SK-N-SH (cell line): ENCODE measurements around the gene PUS3. TPM values are rescaled to one million over a fixed set of nuclear protein-coding genes. Genes with fewer than 3 reads are reported as not detected.
A peak's percentile ranks its signal among the peaks of the same experiment; 100 is the strongest.

Source experiments
- CTCF ChIA-PET: fragments of 300-600, 350-600 bp; formaldehyde crosslinking; extraction: SDS; loops from one replicate; lab custom pipeline; 2021; lab: Yijun Ruan, JAX
- POLR2A ChIA-PET: fragments of 350-600 bp; sonication (Branson Sonifier 250); formaldehyde crosslinking; extraction: SDS; loops from one replicate; lab custom pipeline; 2020; ENCODE audit warnings: antibody characterized with exemption, inconsistent platforms; lab: Yijun Ruan, JAX
- DNase-seq: peaks from one replicate; pipeline ENCODE4 v3.0.0; 2012
- H2AFZ ChIP-seq: fragments of 200-600 bp; sonication (generic); 2 replicates; pipeline ENCODE4 v1.8.1; 2016; ENCODE audit warnings: antibody characterized with exemption, mild to moderate bottlenecking, low read depth
- H3F3A ChIP-seq: fragments of 200-600 bp; sonication (generic); replicated peaks from 2 replicates; pipeline ENCODE3; 2016; ENCODE audit warnings: antibody characterized with exemption, mild to moderate bottlenecking; ENCODE audit not compliant: insufficient read depth
- H3K27ac ChIP-seq, 2 experiments: fragments of 200-500 bp in 1 of 2; fragments of 200-600 bp in 1 of 2; sonication (Bioruptor generic) in 1 of 2; sonication (generic), shearing (Covaris generic) in 1 of 2; 2 replicates each; pipeline versions ENCODE4 v1.5.1 to v1.6.1; 2014 to 2016; ENCODE audit warnings: low read depth in 2 of 2, inconsistent platforms in 1 of 2, low read length in 1 of 2, mild to moderate bottlenecking in 1 of 2, mixed read lengths in 1 of 2
- H3K27me3 ChIP-seq: fragments of 200-600 bp; sonication (generic), shearing (Covaris generic); 2 replicates; pipeline ENCODE4 v1.6.1; 2016; ENCODE audit warnings: mixed run types; ENCODE audit not compliant: insufficient read depth
- H3K36me3 ChIP-seq, 2 experiments: fragments of 200-500 bp in 1 of 2; fragments of 200-600 bp in 1 of 2; sonication (Bioruptor generic) in 1 of 2; sonication (generic) in 1 of 2; replicated peaks in 1 of 2; 2 replicates each; pipeline versions ENCODE3 to v1.5.1; 2014 to 2016; ENCODE audit warnings: low read length in 1 of 2, mild to moderate bottlenecking in 1 of 2; ENCODE audit not compliant: insufficient read depth in 2 of 2, control insufficient read depth in 1 of 2
- H3K4me1 ChIP-seq, 2 experiments: fragments of 200-500 bp in 1 of 2; fragments of 200-600 bp in 1 of 2; sonication (Bioruptor generic) in 1 of 2; sonication (generic), shearing (Covaris generic) in 1 of 2; 2 replicates each; pipeline versions ENCODE4 v1.5.1 to v1.6.1; 2014 to 2016; ENCODE audit warnings: low read depth in 1 of 2, low read length in 1 of 2, mixed run types in 1 of 2; ENCODE audit not compliant: insufficient read depth in 2 of 2, control insufficient read depth in 1 of 2
- H3K4me2 ChIP-seq: fragments of 200-600 bp; sonication (generic), shearing (Covaris generic); 2 replicates; pipeline ENCODE4 v1.6.1; 2017; ENCODE audit warnings: mixed run types
- H3K4me3 ChIP-seq, 2 experiments: fragments of 200-500 bp in 1 of 2; fragments of 200-600 bp in 1 of 2; sonication (Bioruptor generic) in 1 of 2; sonication (generic), shearing (Covaris generic) in 1 of 2; 2 replicates each; pipeline versions ENCODE4 v1.5.1 to v1.8.1; 2014 to 2016; ENCODE audit warnings: low read depth in 2 of 2, inconsistent platforms in 1 of 2, low read length in 1 of 2, mild to moderate bottlenecking in 1 of 2, mixed read lengths in 1 of 2, moderate library complexity in 1 of 2
- H3K79me2 ChIP-seq: fragments of 200-600 bp; sonication (generic); 2 replicates; pipeline ENCODE4 v1.8.1; 2017; ENCODE audit warnings: mild to moderate bottlenecking; ENCODE audit not compliant: insufficient read depth
- H3K9ac ChIP-seq: fragments of 200-600 bp; sonication (generic); 2 replicates; pipeline ENCODE4 v1.6.1; 2017; ENCODE audit warnings: mixed run types
- H3K9me2 ChIP-seq: fragments of 200-600 bp; sonication (generic); 2 replicates; pipeline ENCODE4 v1.6.1; 2017; ENCODE audit warnings: mixed run types
- H3K9me3 ChIP-seq: fragments of 200-600 bp; sonication (generic); 2 replicates; pipeline ENCODE4 v1.6.1; 2017; ENCODE audit warnings: mixed run types, mild to moderate bottlenecking, moderate library complexity
- H4K20me1 ChIP-seq: fragments of 200-600 bp; sonication (generic); 2 replicates; pipeline ENCODE4 v1.6.1; 2017; ENCODE audit warnings: mild to moderate bottlenecking, mixed run types; ENCODE audit not compliant: insufficient read depth
- FOSL2 ChIP-seq: IDR thresholded peaks from 2 replicates; pipeline ENCODE4 v1.4.0; 2012; ENCODE audit warnings: low read depth, mild to moderate bottlenecking, moderate library complexity, borderline replicate concordance
- FOXJ3 ChIP-seq: sonication (generic); formaldehyde crosslinking; IDR thresholded peaks from 2 replicates; pipeline ENCODE4 v1.5.1; 2020; ENCODE audit warnings: mild to moderate bottlenecking, missing genetic modification reagents
- FOXM1 ChIP-seq: IDR thresholded peaks from 2 replicates; pipeline ENCODE4 v1.4.0; 2012; ENCODE audit warnings: low read depth, mild to moderate bottlenecking
- GABPA ChIP-seq: IDR thresholded peaks from 2 replicates; pipeline ENCODE4 v1.4.0; 2012; ENCODE audit warnings: low read depth, mild to moderate bottlenecking
- JUND ChIP-seq: IDR thresholded peaks from 2 replicates; pipeline ENCODE4 v1.4.0; 2012
- MEF2A ChIP-seq: IDR thresholded peaks from 2 replicates; pipeline ENCODE4 v1.4.0; 2012; ENCODE audit warnings: low read depth, borderline replicate concordance
- NFIC ChIP-seq: IDR thresholded peaks from 2 replicates; pipeline ENCODE4 v1.4.0; 2012; ENCODE audit warnings: borderline replicate concordance
- NRF1 ChIP-seq: IDR thresholded peaks from 2 replicates; pipeline ENCODE4 v1.6.1; 2012; ENCODE audit warnings: low read depth, mild to moderate bottlenecking, low read length
- RAD21 ChIP-seq: IDR thresholded peaks from 2 replicates; pipeline ENCODE4 v1.6.1; 2012; ENCODE audit warnings: mild to moderate bottlenecking, low read length
- RFX5 ChIP-seq: IDR thresholded peaks from 2 replicates; pipeline ENCODE4 v1.6.1; 2012; ENCODE audit warnings: mild to moderate bottlenecking, improper control_type of control experiment, low read length
- RXRA ChIP-seq: IDR thresholded peaks from 2 replicates; pipeline ENCODE4 v1.4.0; 2012; ENCODE audit warnings: low read depth, mild to moderate bottlenecking, borderline replicate concordance
- TCF12 ChIP-seq: IDR thresholded peaks from 2 replicates; pipeline ENCODE4 v1.4.0; 2012
- TEAD4 ChIP-seq: IDR thresholded peaks from 2 replicates; pipeline ENCODE4 v1.4.0; 2012; ENCODE audit warnings: mild to moderate bottlenecking, borderline replicate concordance; ENCODE audit not compliant: insufficient read depth
- polyA plus RNA-seq, 3 experiments: library from polyadenylated mRNA; depleted of rRNA; stranded (reverse); fragments of >200 nt; gene quantifications; 2 replicates each; pipeline ENCODE4 v1.2.3, GENCODE V29; 2012
- TF ChIP-seq, protein P1 (sequence below): IDR thresholded peaks from 2 replicates; pipeline ENCODE4 v1.6.1; 2012; ENCODE audit warnings: mild to moderate bottlenecking, low read depth, low read length, moderate library complexity
- TF ChIP-seq, protein P2 (sequence below): fragments of 200-600 bp; sonication (generic); IDR thresholded peaks from 2 replicates; pipeline ENCODE4 v1.6.1; 2017; ENCODE audit warnings: antibody characterized with exemption, mild to moderate bottlenecking, moderate library complexity
- TF ChIP-seq, protein P3 (sequence below): IDR thresholded peaks from 2 replicates; pipeline ENCODE4 v1.4.0; 2012; ENCODE audit warnings: low read depth

The PUS3 gene
- polyA plus RNA-seq, 1 of the 3 experiments (the other 2 are of a cell fraction): 7.0 TPM

GRCh38 chr11:125892994-125893393, 10.0 kb downstream of the PUS3 start:
- Histone ChIP-seq H3K27me3 (no peaks in the 10 kb centered on the region), H3K27ac (peak overlapping the region in 1 of 2 experiments; percentile 52; a peak in 2 of 4 replicates), H3K79me2 (peaks cover 30% of the 10 kb centered on the region; the same call in 1 of the 2 replicates), H4K20me1 (no peaks in the 10 kb centered on the region), H3K9me3 (no peaks in the 10 kb centered on the region), H2AFZ (no peak overlapping the region), H3K9me2 (no peaks in the 10 kb centered on the region), H3K4me1 (no peaks in the 10 kb centered on the region; a peak in 1 of 4 replicates), H3F3A (peaks cover 27% of the 10 kb centered on the region), H3K36me3 (peaks cover 18 to 51% of the 10 kb centered on the region in 2 experiments), H3K4me3 (no peak overlapping the region), H3K4me2 (no peak overlapping the region), H3K9ac (no peak overlapping the region)
- no peak for TF ChIP-seq TEAD4
- TF ChIP-seq NRF1: no peak
- TF ChIP-seq TCF12: no peak
- TF ChIP-seq, protein P1, sequence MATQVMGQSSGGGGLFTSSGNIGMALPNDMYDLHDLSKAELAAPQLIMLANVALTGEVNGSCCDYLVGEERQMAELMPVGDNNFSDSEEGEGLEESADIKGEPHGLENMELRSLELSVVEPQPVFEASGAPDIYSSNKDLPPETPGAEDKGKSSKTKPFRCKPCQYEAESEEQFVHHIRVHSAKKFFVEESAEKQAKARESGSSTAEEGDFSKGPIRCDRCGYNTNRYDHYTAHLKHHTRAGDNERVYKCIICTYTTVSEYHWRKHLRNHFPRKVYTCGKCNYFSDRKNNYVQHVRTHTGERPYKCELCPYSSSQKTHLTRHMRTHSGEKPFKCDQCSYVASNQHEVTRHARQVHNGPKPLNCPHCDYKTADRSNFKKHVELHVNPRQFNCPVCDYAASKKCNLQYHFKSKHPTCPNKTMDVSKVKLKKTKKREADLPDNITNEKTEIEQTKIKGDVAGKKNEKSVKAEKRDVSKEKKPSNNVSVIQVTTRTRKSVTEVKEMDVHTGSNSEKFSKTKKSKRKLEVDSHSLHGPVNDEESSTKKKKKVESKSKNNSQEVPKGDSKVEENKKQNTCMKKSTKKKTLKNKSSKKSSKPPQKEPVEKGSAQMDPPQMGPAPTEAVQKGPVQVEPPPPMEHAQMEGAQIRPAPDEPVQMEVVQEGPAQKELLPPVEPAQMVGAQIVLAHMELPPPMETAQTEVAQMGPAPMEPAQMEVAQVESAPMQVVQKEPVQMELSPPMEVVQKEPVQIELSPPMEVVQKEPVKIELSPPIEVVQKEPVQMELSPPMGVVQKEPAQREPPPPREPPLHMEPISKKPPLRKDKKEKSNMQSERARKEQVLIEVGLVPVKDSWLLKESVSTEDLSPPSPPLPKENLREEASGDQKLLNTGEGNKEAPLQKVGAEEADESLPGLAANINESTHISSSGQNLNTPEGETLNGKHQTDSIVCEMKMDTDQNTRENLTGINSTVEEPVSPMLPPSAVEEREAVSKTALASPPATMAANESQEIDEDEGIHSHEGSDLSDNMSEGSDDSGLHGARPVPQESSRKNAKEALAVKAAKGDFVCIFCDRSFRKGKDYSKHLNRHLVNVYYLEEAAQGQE: no peak
- TF ChIP-seq, protein P2, sequence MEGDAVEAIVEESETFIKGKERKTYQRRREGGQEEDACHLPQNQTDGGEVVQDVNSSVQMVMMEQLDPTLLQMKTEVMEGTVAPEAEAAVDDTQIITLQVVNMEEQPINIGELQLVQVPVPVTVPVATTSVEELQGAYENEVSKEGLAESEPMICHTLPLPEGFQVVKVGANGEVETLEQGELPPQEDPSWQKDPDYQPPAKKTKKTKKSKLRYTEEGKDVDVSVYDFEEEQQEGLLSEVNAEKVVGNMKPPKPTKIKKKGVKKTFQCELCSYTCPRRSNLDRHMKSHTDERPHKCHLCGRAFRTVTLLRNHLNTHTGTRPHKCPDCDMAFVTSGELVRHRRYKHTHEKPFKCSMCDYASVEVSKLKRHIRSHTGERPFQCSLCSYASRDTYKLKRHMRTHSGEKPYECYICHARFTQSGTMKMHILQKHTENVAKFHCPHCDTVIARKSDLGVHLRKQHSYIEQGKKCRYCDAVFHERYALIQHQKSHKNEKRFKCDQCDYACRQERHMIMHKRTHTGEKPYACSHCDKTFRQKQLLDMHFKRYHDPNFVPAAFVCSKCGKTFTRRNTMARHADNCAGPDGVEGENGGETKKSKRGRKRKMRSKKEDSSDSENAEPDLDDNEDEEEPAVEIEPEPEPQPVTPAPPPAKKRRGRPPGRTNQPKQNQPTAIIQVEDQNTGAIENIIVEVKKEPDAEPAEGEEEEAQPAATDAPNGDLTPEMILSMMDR: no peak
- no peak for TF ChIP-seq JUND
- TF ChIP-seq NFIC: no peak
- TF ChIP-seq RXRA: no peak
- no peak for TF ChIP-seq FOXM1
- TF ChIP-seq GABPA: no peak
- TF ChIP-seq MEF2A: no peak
- TF ChIP-seq, protein P3, sequence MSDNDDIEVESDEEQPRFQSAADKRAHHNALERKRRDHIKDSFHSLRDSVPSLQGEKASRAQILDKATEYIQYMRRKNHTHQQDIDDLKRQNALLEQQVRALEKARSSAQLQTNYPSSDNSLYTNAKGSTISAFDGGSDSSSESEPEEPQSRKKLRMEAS: no peak
- TF ChIP-seq RFX5: no peak
- no peak for TF ChIP-seq FOXJ3 (CRISPR knock-in tag)
- no peak for TF ChIP-seq FOSL2
- TF ChIP-seq RAD21: no peak
- ChIA-PET POLR2A (interaction anchor here (1.1 kb wide), 1 partner anchor 10 kb away, joined by 3 read pairs; the partner anchor contains the start of gene PUS3), CTCF (no interaction called here)
- no peak for DNase-seq
